ENCODE data around the gene EIPR1. TPM values are rescaled to one million over a fixed set of nuclear protein-coding genes. Genes with fewer than 3 reads are reported as not detected.
"Not testable (repeated sequence)": the region's sequence is repeated elsewhere in the genome, so short reads cannot be mapped to it uniquely, and the experiment has no call there.

EIPR1 gene
- total RNA-seq, 1 donor from 2014 or later, result 30.3 TPM

DNA sequence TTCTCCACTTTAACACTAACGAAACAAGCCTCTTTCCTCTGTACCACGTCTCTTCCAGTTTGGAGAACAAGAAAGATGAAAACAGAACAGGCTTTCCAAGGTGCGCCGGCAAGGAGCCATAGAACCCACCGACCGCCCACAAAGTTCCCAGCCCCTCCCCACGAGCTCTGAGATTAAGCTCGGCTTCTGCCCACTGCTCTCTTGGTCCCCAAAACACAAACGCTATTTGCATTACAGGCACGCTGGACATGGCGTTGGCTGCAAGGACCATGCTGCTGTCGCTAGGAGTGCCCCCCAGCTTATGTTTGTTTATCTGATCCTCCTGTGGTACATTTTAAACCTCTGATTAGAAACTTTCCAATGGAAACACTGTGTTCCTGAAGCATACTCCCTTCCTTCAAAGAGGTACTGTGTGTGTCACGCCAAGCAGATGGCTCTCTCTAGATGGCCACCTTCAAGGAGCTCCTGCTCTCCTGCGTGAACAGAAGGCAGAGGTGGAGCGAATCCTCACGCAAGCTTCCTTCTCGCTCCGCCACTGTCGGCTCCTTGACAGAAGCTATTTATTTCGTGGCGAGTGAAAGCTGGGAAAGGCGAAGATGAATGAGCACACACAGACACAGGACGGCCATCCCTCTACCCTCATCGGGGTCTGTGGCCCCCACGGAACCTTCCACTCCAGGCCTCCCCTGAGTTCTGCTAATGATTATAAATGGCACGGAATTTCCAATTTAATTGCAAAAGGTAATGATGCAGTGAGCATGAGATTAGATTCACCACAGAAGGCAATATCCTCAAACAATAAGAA, 166.2 kb downstream of the EIPR1 start:
- no peak for DNase-seq

- no peak for DNase-seq
Measured at GRCh38 chr2:3210257-3210656, 167.4 kb downstream of the EIPR1 start.

GRCh38 chr2:3209258-3209657, 168.4 kb downstream of the EIPR1 start:
- no peak for DNase-seq

DNA sequence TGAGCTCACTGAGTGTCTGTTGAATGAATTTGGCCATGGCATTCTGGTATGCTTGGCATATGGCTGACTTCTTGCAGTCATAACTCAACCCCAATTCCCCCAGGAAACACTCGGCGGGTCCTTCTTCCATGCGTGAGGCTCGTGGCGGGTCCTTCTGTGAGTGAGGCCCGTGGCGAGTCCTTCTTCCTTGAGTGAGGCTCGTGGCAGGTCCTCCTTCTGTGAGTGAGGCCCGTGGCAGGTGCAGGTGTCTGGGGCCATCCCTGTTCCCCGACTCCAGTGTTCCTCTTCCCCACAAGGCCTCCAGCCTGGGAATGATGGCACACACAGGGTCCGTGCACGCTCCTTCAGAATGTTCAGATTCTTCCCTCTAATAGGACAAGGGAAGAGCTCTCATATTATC, 169.0 kb downstream of the EIPR1 start:
- DNase-seq, result no peak

DNA sequence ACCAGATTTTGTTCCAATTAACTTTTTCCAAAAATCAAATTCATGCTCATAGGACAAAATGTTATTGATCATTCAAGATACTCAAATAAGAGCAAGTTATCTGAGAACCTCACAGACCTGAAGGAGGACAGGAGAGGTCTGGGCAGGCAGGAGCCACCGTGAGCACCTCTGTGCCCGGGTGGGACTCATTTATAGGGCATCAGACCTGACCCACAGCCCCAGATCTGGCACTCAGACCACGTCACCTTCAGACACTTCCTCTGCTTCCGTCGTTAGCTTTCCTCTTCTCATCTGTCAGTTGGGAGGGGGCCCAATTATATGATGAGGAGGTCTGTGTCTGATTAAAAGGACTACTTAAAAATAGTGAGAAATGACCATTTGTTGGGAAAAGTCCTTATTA, 169.4 kb downstream of the EIPR1 start:
- DNase-seq, result no peak

DNA sequence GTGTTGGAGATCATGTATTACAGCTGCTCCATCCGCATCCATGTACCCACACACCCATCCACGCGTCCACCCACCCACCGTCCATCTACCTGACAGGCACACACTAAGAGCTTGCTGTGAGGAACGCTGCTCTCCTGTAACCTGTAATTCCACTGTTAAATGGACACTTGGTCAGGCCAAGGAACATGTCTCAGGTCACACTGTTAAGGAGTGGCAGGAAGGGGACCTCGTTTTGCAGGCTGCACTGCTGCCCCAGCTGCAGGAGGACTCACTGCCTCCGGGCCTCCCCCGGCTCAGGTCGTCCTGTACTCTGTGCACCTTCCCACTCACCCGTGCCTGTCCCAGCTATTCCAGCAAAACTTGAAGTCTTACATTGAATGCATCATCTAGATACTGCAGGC, 170.5 kb downstream of the EIPR1 start:
- no peak for DNase-seq

DNA sequence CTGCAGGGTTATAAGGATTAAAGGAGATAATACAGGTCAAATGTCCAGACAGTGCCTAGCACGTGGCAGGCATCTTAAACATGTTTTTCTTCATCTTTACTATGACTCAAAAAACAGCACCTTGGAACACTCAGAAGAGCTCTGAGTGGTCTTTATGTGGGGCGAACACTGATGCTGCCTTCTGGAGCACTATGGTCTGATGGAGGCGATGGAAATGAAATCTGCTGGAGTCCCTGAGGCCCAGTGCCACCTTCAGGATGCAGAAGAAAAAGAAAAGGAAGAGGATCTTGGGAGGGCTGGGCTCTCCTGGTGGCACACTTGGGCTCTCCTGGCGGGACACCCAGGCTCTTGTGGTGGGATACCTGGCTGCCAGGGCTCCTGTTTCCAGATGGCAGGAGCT, 171.8 kb downstream of the EIPR1 start:
- DNase-seq, result no peak

- DNase-seq, result no peak
Measured at GRCh38 chr2:3204031-3204821, 173.4 kb downstream of the EIPR1 start.

GRCh38 chr2:3203497-3204019, 174.1 kb downstream of the EIPR1 start:
- DNase-seq, result no peak

- DNase-seq, result no peak
Measured at GRCh38 chr2:3202926-3203325, 174.7 kb downstream of the EIPR1 start.

DNA sequence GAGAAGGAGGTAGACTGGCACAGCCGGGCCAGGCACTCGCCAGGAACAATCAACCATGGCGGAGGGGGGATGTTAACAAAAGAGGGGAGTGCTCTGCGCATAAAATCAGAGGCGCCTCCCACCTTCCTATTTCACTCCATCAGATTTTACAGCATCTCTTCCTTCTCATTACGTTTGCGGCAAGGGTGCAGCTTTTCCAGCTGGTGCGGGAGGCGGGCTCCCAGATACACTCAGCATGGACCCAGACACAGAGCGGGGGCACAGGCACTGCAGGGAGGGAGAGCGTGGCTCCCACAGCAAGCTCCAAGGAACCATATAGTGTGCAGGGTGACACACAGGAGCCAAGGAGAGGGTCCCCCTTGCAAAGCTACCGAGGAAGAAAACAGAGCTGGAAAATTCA, 176.3 kb downstream of the EIPR1 start:
- DNase-seq, result no peak

GRCh38 chr2:3200420-3200939, 177.1 kb downstream of the EIPR1 start:
- DNase-seq, result peak; percentile 42

- no peak for DNase-seq
Measured at GRCh38 chr2:3199627-3200345, 177.8 kb downstream of the EIPR1 start.

GRCh38 chr2:3198671-3199192, 178.9 kb downstream of the EIPR1 start:
- not testable (repeated sequence) for DNase-seq

GRCh38 chr2:3198119-3198518, 179.5 kb downstream of the EIPR1 start:
- no peak for DNase-seq

- DNase-seq, result no peak
Measured at GRCh38 chr2:3197308-3197707, 180.3 kb downstream of the EIPR1 start.

- DNase-seq, result no peak
Measured at GRCh38 chr2:3196716-3197115, 180.9 kb downstream of the EIPR1 start.

GRCh38 chr2:3195641-3196476, 181.8 kb downstream of the EIPR1 start:
- DNase-seq, result no peak

DNA sequence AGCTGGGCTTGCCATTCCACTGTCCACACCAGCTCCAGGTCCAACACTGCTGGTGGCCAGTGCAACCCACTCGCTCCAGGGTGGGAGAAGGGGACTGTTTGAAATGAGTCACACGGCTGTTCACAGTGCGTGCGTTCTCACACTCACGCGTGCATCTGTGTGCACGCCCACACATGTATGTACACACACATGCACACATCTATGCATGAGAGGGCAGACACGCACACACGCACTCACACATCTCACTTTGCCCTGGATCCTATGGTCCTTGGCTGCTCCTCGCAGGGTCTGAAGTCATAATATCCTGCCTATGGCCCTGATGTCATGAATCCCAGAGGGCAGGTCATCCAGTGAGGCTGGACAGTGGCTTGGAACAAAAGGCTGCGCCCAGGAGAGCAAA, 182.8 kb downstream of the EIPR1 start:
- no peak for DNase-seq

GRCh38 chr2:3193443-3194330, 183.9 kb downstream of the EIPR1 start:
- DNase-seq, result no peak
